ENCODE measurements around the gene COPS4. TPM values are rescaled to one million over a fixed set of nuclear protein-coding genes. Genes with fewer than 3 reads are reported as not detected.
A peak's percentile ranks its signal among the peaks of the same experiment; 100 is the strongest.
"Not testable (repeated sequence)": the region's sequence is repeated elsewhere in the genome, so short reads cannot be mapped to it uniquely, and the experiment has no call there.

The COPS4 gene
- total RNA-seq, 1 experiment from 2014 or later, result 77.9 TPM

GRCh38 chr4:83012687-83013419 is 22.1 kb upstream of the COPS4 start:
- DNase-seq, result peak; percentile 97
- Histone ChIP-seq H3K36me3 (replicated peaks; ENCODE audit: control insufficient read depth, insufficient read depth, low read length) (no peaks in the 10 kb centered on the region), H3K4me3 (ENCODE audit: insufficient read depth, low read depth, low read length) (peak overlapping the region; percentile 81), H3K27me3 (ENCODE audit: control insufficient read depth, insufficient read depth, low read length) (peaks cover 8% of the 10 kb centered on the region)

GRCh38 chr4:83013420-83013867 is 21.5 kb upstream of the COPS4 start:
- peaks cover 8% of the 10 kb centered on the region for H3K27me3 ChIP-seq (ENCODE audit: control insufficient read depth, insufficient read depth, low read length)
- no peaks in the 10 kb centered on the region for H3K36me3 ChIP-seq (replicated peaks; ENCODE audit: control insufficient read depth, insufficient read depth, low read length)
- DNase-seq, result no peak
- H3K4me3 ChIP-seq (ENCODE audit: insufficient read depth, low read depth, low read length), result peak overlapping the region; percentile 42

GRCh38 chr4:83013902-83014301 is 21.1 kb upstream of the COPS4 start:
- DNase-seq, result no peak
- Histone ChIP-seq H3K4me3 (ENCODE audit: insufficient read depth, low read depth, low read length) (no peak overlapping the region), H3K36me3 (replicated peaks; ENCODE audit: control insufficient read depth, insufficient read depth, low read length) (no peaks in the 10 kb centered on the region), H3K27me3 (ENCODE audit: control insufficient read depth, insufficient read depth, low read length) (peaks cover 8% of the 10 kb centered on the region)

- Histone ChIP-seq H3K36me3 (replicated peaks; ENCODE audit: control insufficient read depth, insufficient read depth, low read length) (no peaks in the 10 kb centered on the region), H3K4me3 (ENCODE audit: insufficient read depth, low read depth, low read length) (no peak overlapping the region), H3K27me3 (ENCODE audit: control insufficient read depth, insufficient read depth, low read length) (no peaks in the 10 kb centered on the region)
- no peak for DNase-seq
These were observed 15.0 kb upstream of the COPS4 start for GRCh38 chr4:83019794-83020494.

- no peaks in the 10 kb centered on the region for H3K36me3 ChIP-seq (replicated peaks; ENCODE audit: control insufficient read depth, insufficient read depth, low read length)
- no peak for DNase-seq
- H3K27me3 ChIP-seq (ENCODE audit: control insufficient read depth, insufficient read depth, low read length), result no peaks in the 10 kb centered on the region
- H3K4me3 ChIP-seq (ENCODE audit: insufficient read depth, low read depth, low read length), result no peak overlapping the region
These were observed 12.1 kb upstream of the COPS4 start for GRCh38 chr4:83022724-83023450.

- H3K36me3 ChIP-seq (replicated peaks; ENCODE audit: control insufficient read depth, insufficient read depth, low read length); H3K4me3 ChIP-seq (ENCODE audit: insufficient read depth, low read depth, low read length); DNase-seq; H3K27me3 ChIP-seq (ENCODE audit: control insufficient read depth, insufficient read depth, low read length): not testable (repeated sequence)
These were observed 11.4 kb upstream of the COPS4 start for GRCh38 chr4:83023599-83023998.

- no peaks in the 10 kb centered on the region for H3K36me3 ChIP-seq (replicated peaks; ENCODE audit: control insufficient read depth, insufficient read depth, low read length)
- no peak overlapping the region for H3K4me3 ChIP-seq (ENCODE audit: insufficient read depth, low read depth, low read length)
- peaks cover 2% of the 10 kb centered on the region; the same call in 1 of the 2 replicates for H3K27me3 ChIP-seq (ENCODE audit: control insufficient read depth, insufficient read depth, low read length)
- no peak for DNase-seq
These were observed 10.8 kb upstream of the COPS4 start for GRCh38 chr4:83024233-83024632.

- Histone ChIP-seq H3K36me3 (replicated peaks; ENCODE audit: control insufficient read depth, insufficient read depth, low read length) (no peaks in the 10 kb centered on the region), H3K27me3 (ENCODE audit: control insufficient read depth, insufficient read depth, low read length) (peaks cover 2% of the 10 kb centered on the region; the same call in 1 of the 2 replicates), H3K4me3 (ENCODE audit: insufficient read depth, low read depth, low read length) (no peak overlapping the region)
- no peak for DNase-seq
These were observed 9.4 kb upstream of the COPS4 start for GRCh38 chr4:83025563-83025962.

GRCh38 chr4:83028976-83029375 is 6.0 kb upstream of the COPS4 start:
- H3K27me3 ChIP-seq (ENCODE audit: control insufficient read depth, insufficient read depth, low read length), result peaks cover 2% of the 10 kb centered on the region; the same call in 1 of the 2 replicates
- H3K36me3 ChIP-seq (replicated peaks; ENCODE audit: control insufficient read depth, insufficient read depth, low read length), result no peaks in the 10 kb centered on the region
- no peak for DNase-seq
- H3K4me3 ChIP-seq (ENCODE audit: insufficient read depth, low read depth, low read length), result no peak overlapping the region

- H3K4me3 ChIP-seq (ENCODE audit: insufficient read depth, low read depth, low read length), result no peak overlapping the region
- peaks cover 2% of the 10 kb centered on the region; the same call in 1 of the 2 replicates for H3K27me3 ChIP-seq (ENCODE audit: control insufficient read depth, insufficient read depth, low read length)
- no peaks in the 10 kb centered on the region for H3K36me3 ChIP-seq (replicated peaks; ENCODE audit: control insufficient read depth, insufficient read depth, low read length)
- DNase-seq, result no peak
These were observed 5.3 kb upstream of the COPS4 start for GRCh38 chr4:83029688-83030087.

- H3K27me3 ChIP-seq (ENCODE audit: control insufficient read depth, insufficient read depth, low read length), result no peaks in the 10 kb centered on the region
- no peak overlapping the region for H3K4me3 ChIP-seq (ENCODE audit: insufficient read depth, low read depth, low read length)
- no peak for DNase-seq
These were observed 2.1 kb downstream of the COPS4 start for GRCh38 chr4:83036991-83037665.

GRCh38 chr4:83040269-83040668 is 5.3 kb downstream of the COPS4 start:
- Histone ChIP-seq H3K4me3 (ENCODE audit: insufficient read depth, low read depth, low read length) (no peak overlapping the region), H3K27me3 (ENCODE audit: control insufficient read depth, insufficient read depth, low read length) (no peaks in the 10 kb centered on the region), H3K36me3 (replicated peaks; ENCODE audit: control insufficient read depth, insufficient read depth, low read length) (no peaks in the 10 kb centered on the region)
- DNase-seq, result no peak

More at GRCh38 chr4:83036991-83037665, 2.1 kb downstream of the COPS4 start:
- H3K36me3 ChIP-seq (replicated peaks; ENCODE audit: control insufficient read depth, insufficient read depth, low read length), result no peaks in the 10 kb centered on the region

- not testable (repeated sequence) for H3K27me3 ChIP-seq (ENCODE audit: control insufficient read depth, insufficient read depth, low read length); H3K4me3 ChIP-seq (ENCODE audit: insufficient read depth, low read depth, low read length); H3K36me3 ChIP-seq (replicated peaks; ENCODE audit: control insufficient read depth, insufficient read depth, low read length); DNase-seq
These were observed 8.2 kb downstream of the COPS4 start for GRCh38 chr4:83043157-83043556.

GRCh38 chr4:83043801-83044407 is 8.9 kb downstream of the COPS4 start:
- no peak overlapping the region for H3K4me3 ChIP-seq (ENCODE audit: insufficient read depth, low read depth, low read length)
- H3K27me3 ChIP-seq (ENCODE audit: control insufficient read depth, insufficient read depth, low read length), result no peaks in the 10 kb centered on the region
- DNase-seq, result no peak
- H3K36me3 ChIP-seq (replicated peaks; ENCODE audit: control insufficient read depth, insufficient read depth, low read length), result no peaks in the 10 kb centered on the region
